Keratinocyte (primary cell): ENCODE results near the gene TWNK. TPM values are rescaled to one million over a fixed set of nuclear protein-coding genes. Genes with fewer than 3 reads are reported as not detected.

Experiments used
- DNase-seq: peaks from one replicate; pipeline ENCODE4 v3.0.0-alpha.2; 2011; ENCODE audit warnings: low read depth, missing footprints, low spot score
- FAIRE-seq: peaks from 2 replicates; lab custom pipeline; 2011; peaks lifted over from hg19 to GRCh38; lab: Jason Lieb, UNC
- H2AFZ ChIP-seq: 2 replicates; pipeline ENCODE4 v1.6.0; 2012; ENCODE audit warnings: low read length, control low read depth, inconsistent platforms; ENCODE audit not compliant: control insufficient read depth
- H3K27ac ChIP-seq: 2 replicates; pipeline ENCODE4 v1.5.1; 2011; ENCODE audit warnings: low read length; ENCODE audit not compliant: control insufficient read depth, insufficient read depth
- H3K27me3 ChIP-seq: 3 replicates; pipeline ENCODE4 v1.6.0; 2011; ENCODE audit warnings: low read length; ENCODE audit not compliant: control insufficient read depth, insufficient read depth; ENCODE audit errors: extremely low read depth
- H3K36me3 ChIP-seq, 2 experiments: 2 replicates in 1 of 2; 3 replicates in 1 of 2; pipeline ENCODE4 v1.5.1; 2011; ENCODE audit warnings: low read length in 2 of 2, mild to moderate bottlenecking in 1 of 2; ENCODE audit not compliant: control insufficient read depth in 2 of 2, insufficient read depth in 2 of 2; ENCODE audit errors: extremely low read depth in 1 of 2
- H3K4me1 ChIP-seq: 3 replicates; pipeline ENCODE4 v1.5.1; 2011; ENCODE audit warnings: low read length; ENCODE audit not compliant: control insufficient read depth, insufficient read depth; ENCODE audit errors: extremely low read depth
- H3K4me2 ChIP-seq: 3 replicates; pipeline ENCODE4 v1.6.0; 2011; ENCODE audit warnings: low read depth, low read length; ENCODE audit not compliant: control insufficient read depth, insufficient read depth; ENCODE audit errors: extremely low read depth
- H3K4me3 ChIP-seq, 3 experiments: fragments of 200-600 bp in 1 of 3; sonication (generic) in 1 of 3; 2 replicates in 2 of 3; 3 replicates in 1 of 3; pipeline ENCODE4 v1.5.1; 2011 to 2016; ENCODE audit warnings: low read length in 3 of 3, mild to moderate bottlenecking in 3 of 3, control low read depth in 2 of 3, inconsistent platforms in 1 of 3, low read depth in 1 of 3, mixed read lengths in 1 of 3, mixed run types in 1 of 3, moderate library complexity in 1 of 3; ENCODE audit not compliant: control insufficient read depth in 2 of 3, insufficient read depth in 2 of 3; ENCODE audit errors: extremely low read depth in 1 of 3
- H3K79me2 ChIP-seq: 2 replicates; pipeline ENCODE4 v1.6.0; 2012; ENCODE audit warnings: low read length; ENCODE audit not compliant: control insufficient read depth, insufficient read depth
- H3K9ac ChIP-seq: 3 replicates; pipeline ENCODE4 v1.6.0; 2011; ENCODE audit warnings: low read length; ENCODE audit not compliant: control insufficient read depth, insufficient read depth; ENCODE audit errors: extremely low read depth
- H3K9me1 ChIP-seq: 3 replicates; pipeline ENCODE4 v1.6.0; 2011; ENCODE audit warnings: low read length; ENCODE audit not compliant: control insufficient read depth, insufficient read depth; ENCODE audit errors: extremely low read depth
- H3K9me3 ChIP-seq: 2 replicates; pipeline ENCODE4 v1.5.1; 2012; ENCODE audit warnings: low read depth, low read length; ENCODE audit not compliant: control insufficient read depth
- H4K20me1 ChIP-seq: 3 replicates; pipeline ENCODE4 v1.6.0; 2011; ENCODE audit warnings: low read length; ENCODE audit not compliant: control insufficient read depth, insufficient read depth; ENCODE audit errors: extremely low read depth
- EZH2 ChIP-seq: IDR thresholded peaks from one replicate; pipeline ENCODE4 v1.6.1; 2012; ENCODE audit warnings: inconsistent platforms, mild to moderate bottlenecking, low read length, moderate library complexity
- dilution Hi-C: fragments of 300-500 bp; cut with MboI; formaldehyde crosslinking; loops from one replicate; pipeline ENCODE4 v1.7.0; 2020; ENCODE audit warnings: low sequenced_read_pairs; ENCODE audit not compliant: extremely low pct_ligation_motif_present
- polyA plus RNA-seq, 5 experiments: library from polyadenylated mRNA; depleted of rRNA in 3 of 5; stranded (reverse) in 3 of 5; stranded (forward) in 1 of 5; unstranded in 1 of 5; fragments of >200 nt; gene quantifications; 1 replicate in 1 of 5; 2 replicates in 3 of 5; 3 replicates in 1 of 5; pipeline versions ENCODE4 v1.2.1 to v1.2.3, GENCODE V29; 2011 to 2012; ENCODE audit warnings: missing spikeins in 2 of 5, low read depth in 1 of 5, low replicate concordance in 1 of 5
- TF ChIP-seq, protein P1 (sequence below), 3 experiments: IDR thresholded peaks in 1 of 3; conservative IDR thresholded peaks in 1 of 3; optimal IDR thresholded peaks in 1 of 3; 2 replicates in 2 of 3; 3 replicates in 1 of 3; pipeline versions ENCODE3 to v1.5.1; 2011; ENCODE audit warnings: low read length in 3 of 3, mild to moderate bottlenecking in 3 of 3, moderate library complexity in 2 of 3, control low read depth in 1 of 3, inconsistent platforms in 1 of 3; ENCODE audit not compliant: insufficient read depth in 2 of 3; ENCODE audit errors: extremely low read depth in 1 of 3

TWNK gene
- polyA plus RNA-seq, 1 donor (not counting 4 experiments of a cell fraction or from before 2014, with no cell fraction given): 12.9 TPM

DNA sequence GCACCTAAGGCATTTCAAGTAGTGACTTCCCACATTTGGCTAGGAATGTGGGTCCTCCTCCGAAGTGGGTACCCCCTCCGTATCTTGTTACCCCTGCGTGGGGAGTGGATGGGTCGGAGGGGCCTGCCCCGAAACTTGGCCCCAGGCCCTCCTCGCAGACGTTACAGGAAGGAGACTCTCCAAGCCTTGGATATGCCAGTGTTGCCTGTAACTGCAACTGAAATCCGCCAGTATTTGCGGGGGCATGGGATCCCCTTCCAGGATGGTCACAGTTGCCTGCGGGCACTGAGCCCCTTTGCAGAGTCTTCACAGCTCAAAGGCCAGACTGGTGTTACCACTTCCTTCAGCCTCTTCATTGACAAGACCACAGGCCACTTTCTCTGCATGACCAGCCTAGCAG lies 823 bp downstream of the TWNK start:
- H3K27ac ChIP-seq: peak overlapping the region; percentile 63
- no peaks in the 10 kb centered on the region for H3K9me3 ChIP-seq
- no peaks in the 10 kb centered on the region for H3K27me3 ChIP-seq
- peaks cover 17% of the 10 kb centered on the region for H3K4me1 ChIP-seq
- peaks cover 28 to 34% of the 10 kb centered on the region in 2 experiments for H3K36me3 ChIP-seq
- H3K9ac ChIP-seq: peak overlapping the region; percentile 85
- H2AFZ ChIP-seq: no peak overlapping the region
- no peak for DNase-seq
- H4K20me1 ChIP-seq: no peaks in the 10 kb centered on the region
- TF ChIP-seq, protein P1, sequence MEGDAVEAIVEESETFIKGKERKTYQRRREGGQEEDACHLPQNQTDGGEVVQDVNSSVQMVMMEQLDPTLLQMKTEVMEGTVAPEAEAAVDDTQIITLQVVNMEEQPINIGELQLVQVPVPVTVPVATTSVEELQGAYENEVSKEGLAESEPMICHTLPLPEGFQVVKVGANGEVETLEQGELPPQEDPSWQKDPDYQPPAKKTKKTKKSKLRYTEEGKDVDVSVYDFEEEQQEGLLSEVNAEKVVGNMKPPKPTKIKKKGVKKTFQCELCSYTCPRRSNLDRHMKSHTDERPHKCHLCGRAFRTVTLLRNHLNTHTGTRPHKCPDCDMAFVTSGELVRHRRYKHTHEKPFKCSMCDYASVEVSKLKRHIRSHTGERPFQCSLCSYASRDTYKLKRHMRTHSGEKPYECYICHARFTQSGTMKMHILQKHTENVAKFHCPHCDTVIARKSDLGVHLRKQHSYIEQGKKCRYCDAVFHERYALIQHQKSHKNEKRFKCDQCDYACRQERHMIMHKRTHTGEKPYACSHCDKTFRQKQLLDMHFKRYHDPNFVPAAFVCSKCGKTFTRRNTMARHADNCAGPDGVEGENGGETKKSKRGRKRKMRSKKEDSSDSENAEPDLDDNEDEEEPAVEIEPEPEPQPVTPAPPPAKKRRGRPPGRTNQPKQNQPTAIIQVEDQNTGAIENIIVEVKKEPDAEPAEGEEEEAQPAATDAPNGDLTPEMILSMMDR (optimal IDR thresholded peaks at IDR 0.05 in 1 of 3, IDR thresholded peaks at IDR 0.05 in 1 of 3, conservative IDR thresholded peaks at IDR 0.05 in 1 of 3; ENCODE audit: extremely low read depth in 1 of 3, insufficient read depth in 2 of 3, low read length in 3 of 3): no peak
- no peak for TF ChIP-seq EZH2
- H3K9me1 ChIP-seq: peaks cover 4% of the 10 kb centered on the region
- H3K4me2 ChIP-seq: peak overlapping the region; percentile 97
- dilution Hi-C loops: no loop called here
- H3K4me3 ChIP-seq: peak overlapping the region; percentile 85 to 98 (median 87)
- H3K79me2 ChIP-seq: peaks cover 56% of the 10 kb centered on the region
- FAIRE-seq: no peak

GRCh38 chr10:100989088-100989487 lies 1.7 kb downstream of the TWNK start:
- Histone ChIP-seq H3K4me3 (no peak overlapping the region), H3K9ac (peak overlapping the region; percentile 11), H3K36me3 (peaks cover 30 to 33% of the 10 kb centered on the region in 2 experiments), H3K4me2 (peak overlapping the region; percentile 31), H4K20me1 (no peaks in the 10 kb centered on the region), H3K9me1 (peaks cover 4% of the 10 kb centered on the region), H3K27me3 (no peaks in the 10 kb centered on the region), H3K79me2 (peaks cover 56% of the 10 kb centered on the region), H3K9me3 (no peaks in the 10 kb centered on the region), H2AFZ (no peak overlapping the region), H3K4me1 (peaks cover 17% of the 10 kb centered on the region), H3K27ac (no peak overlapping the region)
- no peak for FAIRE-seq
- TF ChIP-seq, protein P1 (optimal IDR thresholded peaks at IDR 0.05 in 1 of 3, IDR thresholded peaks at IDR 0.05 in 1 of 3, conservative IDR thresholded peaks at IDR 0.05 in 1 of 3; ENCODE audit: extremely low read depth in 1 of 3, insufficient read depth in 2 of 3, low read length in 3 of 3): no peak
- TF ChIP-seq EZH2: no peak
- no peak for DNase-seq
- dilution Hi-C loops: no loop called here
